Renal cortex interstitium (tissue), 11 donors: ENCODE measurements around the gene VSTM2B. TPM values are rescaled to one million over a fixed set of nuclear protein-coding genes. Genes with fewer than 3 reads are reported as not detected.

ENCODE experiments used
- DNase-seq, 11 donors: peaks; one replicate each; pipeline ENCODE4 v3.0.0-alpha.2; 2013; ENCODE audit warnings: low read depth in 9 of 11, low spot score in 4 of 11; ENCODE audit errors: extremely low read depth in 1 of 11
- polyA plus RNA-seq, 3 donors: library from polyadenylated mRNA; unstranded; fragments of 120-200 nt; gene quantifications; one replicate each; pipeline ENCODE4 v1.2.1, GENCODE V29; 2013; ENCODE audit not compliant: insufficient read length in 3 of 3

VSTM2B gene
- polyA plus RNA-seq, 3 donors = 0.42 to 0.64 (median 0.60) TPM

- no peak for DNase-seq
Observed at GRCh38 chr19:29574510-29574909, 48.7 kb downstream of the VSTM2B start.

- DNase-seq = no peak
Observed at GRCh38 chr19:29576046-29576606, 50.3 kb downstream of the VSTM2B start.

- DNase-seq = no peak
Observed at GRCh38 chr19:29576761-29577648, 51.2 kb downstream of the VSTM2B start.

- DNase-seq = no peak
Observed at GRCh38 chr19:29577649-29577963, 51.8 kb downstream of the VSTM2B start.

GRCh38 chr19:29578349-29578748 is 52.6 kb downstream of the VSTM2B start:
- no peak for DNase-seq

- no peak for DNase-seq
Observed at GRCh38 chr19:29579308-29579910, 53.6 kb downstream of the VSTM2B start.

- no peak for DNase-seq
Observed at GRCh38 chr19:29581398-29581797, 55.6 kb downstream of the VSTM2B start.

GRCh38 chr19:29583196-29583999 is 57.6 kb downstream of the VSTM2B start:
- DNase-seq = no peak

- no peak for DNase-seq
Observed at GRCh38 chr19:29586401-29586800, 60.6 kb downstream of the VSTM2B start.

GRCh38 chr19:29587059-29587458 is 61.3 kb downstream of the VSTM2B start:
- no peak for DNase-seq

- DNase-seq = no peak
Observed at GRCh38 chr19:29587518-29587986, 61.8 kb downstream of the VSTM2B start.

- DNase-seq = no peak
Observed at GRCh38 chr19:29588095-29588494, 62.3 kb downstream of the VSTM2B start.

GRCh38 chr19:29590278-29590677 is 64.5 kb downstream of the VSTM2B start:
- no peak for DNase-seq

GRCh38 chr19:29591670-29592069 is 65.9 kb downstream of the VSTM2B start:
- no peak for DNase-seq

GRCh38 chr19:29593869-29594268 is 68.1 kb downstream of the VSTM2B start:
- no peak for DNase-seq

GRCh38 chr19:29596080-29596727 is 70.4 kb downstream of the VSTM2B start:
- DNase-seq = no peak

GRCh38 chr19:29596885-29597525 is 71.2 kb downstream of the VSTM2B start:
- DNase-seq = no peak

GRCh38 chr19:29598036-29598435 is 72.2 kb downstream of the VSTM2B start:
- DNase-seq = no peak

GRCh38 chr19:29598496-29598895 is 72.7 kb downstream of the VSTM2B start:
- no peak for DNase-seq
